HepG2 (cell line): Measurements from ENCODE around the gene BRAF. TPM values are rescaled to one million over a fixed set of nuclear protein-coding genes. Genes with fewer than 3 reads are reported as not detected.

Experiments
- FOXJ3 ChIP-seq: sonication (generic); formaldehyde crosslinking; IDR thresholded peaks from 2 replicates; pipeline ENCODE4 v1.4.0; 2020; ENCODE audit warnings: missing genetic modification reagents, mild to moderate bottlenecking, borderline replicate concordance
- FOXP1 ChIP-seq, 2 experiments: fragments of 450-650 bp in 1 of 2; IDR thresholded peaks; 2 replicates each; pipeline ENCODE4 v1.6.1; 2017 to 2018; ENCODE audit warnings: antibody characterized with exemption in 1 of 2
- GLI4 ChIP-seq: sonication (generic); formaldehyde crosslinking; IDR thresholded peaks from 2 replicates; pipeline ENCODE4 v1.5.1; 2020; ENCODE audit warnings: missing genetic modification reagents, mild to moderate bottlenecking, moderate library complexity, borderline replicate concordance
- HNF4A ChIP-seq: sonication (generic); formaldehyde crosslinking; IDR thresholded peaks from 2 replicates; pipeline ENCODE4 v1.4.0; 2020; ENCODE audit warnings: missing genetic modification reagents
- HNRNPK ChIP-seq: fragments of 200-400 bp; formaldehyde crosslinking; IDR thresholded peaks from 2 replicates; pipeline ENCODE4 v1.6.1; 2018; ENCODE audit warnings: low read length, low read depth, moderate library complexity, mild to moderate bottlenecking; ENCODE audit not compliant: poor library complexity, severe bottlenecking
- HOXA9 ChIP-seq: sonication (generic); formaldehyde crosslinking; IDR thresholded peaks from 2 replicates; pipeline ENCODE4 v1.8.1; 2022; ENCODE audit warnings: missing genetic modification reagents, mild to moderate bottlenecking, moderate library complexity, borderline replicate concordance
- KDM4B ChIP-seq: sonication (generic); formaldehyde crosslinking; IDR thresholded peaks from 2 replicates; pipeline ENCODE4 v1.4.0; 2020; ENCODE audit warnings: missing genetic modification reagents
- MXD4 ChIP-seq: IDR thresholded peaks from 2 replicates; pipeline ENCODE4 v1.6.1; 2016; ENCODE audit warnings: mild to moderate bottlenecking, missing biosample characterization, missing genetic modification reagents
- NCOA5 ChIP-seq: sonication (generic); formaldehyde crosslinking; IDR thresholded peaks from 2 replicates; pipeline ENCODE4 v1.4.0; 2020; ENCODE audit warnings: missing genetic modification reagents
- NR2C2 ChIP-seq: sonication (generic); formaldehyde crosslinking; IDR thresholded peaks from 2 replicates; pipeline ENCODE4 v1.4.0; 2020; ENCODE audit warnings: missing genetic modification reagents, mild to moderate bottlenecking, moderate library complexity, borderline replicate concordance
- POGZ ChIP-seq: sonication (generic); formaldehyde crosslinking; IDR thresholded peaks from 2 replicates; pipeline ENCODE4 v1.4.0; 2020; ENCODE audit warnings: mild to moderate bottlenecking, missing genetic modification reagents
- RFX5 ChIP-seq: IDR thresholded peaks from 2 replicates; pipeline ENCODE4 v1.6.1; 2011; ENCODE audit warnings: low read depth, low read length, improper control_type of control experiment
- WIZ ChIP-seq: sonication (generic); formaldehyde crosslinking; IDR thresholded peaks from 2 replicates; pipeline ENCODE4 v1.5.1; 2020; ENCODE audit warnings: mild to moderate bottlenecking, missing genetic modification reagents
- YEATS2 ChIP-seq: sonication (generic); formaldehyde crosslinking; IDR thresholded peaks from 2 replicates; pipeline ENCODE4 v1.4.0; 2020; ENCODE audit warnings: missing genetic modification reagents, borderline replicate concordance
- ZBTB20 ChIP-seq: sonication (generic); formaldehyde crosslinking; IDR thresholded peaks from 2 replicates; pipeline ENCODE4 v1.8.1; 2023; ENCODE audit warnings: missing genetic modification reagents, low read depth, mild to moderate bottlenecking, borderline replicate concordance
- ZBTB21 ChIP-seq: sonication (generic); formaldehyde crosslinking; IDR thresholded peaks from 2 replicates; pipeline ENCODE4 v1.4.0; 2020; ENCODE audit warnings: missing genetic modification reagents
- ZIK1 ChIP-seq: sonication (generic); formaldehyde crosslinking; IDR thresholded peaks from 2 replicates; pipeline ENCODE4 v1.5.0; 2020; ENCODE audit warnings: mild to moderate bottlenecking, low read depth, missing genetic modification reagents, borderline replicate concordance
- ZMYM2 ChIP-seq: sonication (generic); formaldehyde crosslinking; IDR thresholded peaks from 2 replicates; pipeline ENCODE4 v1.8.0; 2022; ENCODE audit warnings: mild to moderate bottlenecking, missing genetic modification reagents
- ZNF263 ChIP-seq: sonication (generic); formaldehyde crosslinking; IDR thresholded peaks from 2 replicates; pipeline ENCODE4 v1.4.0; 2020; ENCODE audit warnings: missing genetic modification reagents
- ZNF432 ChIP-seq: sonication (generic); formaldehyde crosslinking; IDR thresholded peaks from 2 replicates; pipeline ENCODE4 v1.5.0; 2020; ENCODE audit warnings: missing genetic modification reagents, mild to moderate bottlenecking, borderline replicate concordance
- ZNF713 ChIP-seq: sonication (generic); formaldehyde crosslinking; IDR thresholded peaks from 2 replicates; pipeline ENCODE4 v1.4.0; 2020; ENCODE audit warnings: mild to moderate bottlenecking, missing genetic modification reagents
- ZSCAN25 ChIP-seq: sonication (generic); formaldehyde crosslinking; IDR thresholded peaks from 2 replicates; pipeline ENCODE4 v1.8.0; 2022; ENCODE audit warnings: mild to moderate bottlenecking, missing genetic modification reagents
- ZSCAN30 ChIP-seq: sonication (generic); formaldehyde crosslinking; IDR thresholded peaks from 2 replicates; pipeline ENCODE4 v1.5.0; 2020; ENCODE audit warnings: mild to moderate bottlenecking, missing genetic modification reagents
- polyA plus RNA-seq, 8 experiments: library from polyadenylated mRNA; depleted of rRNA in 3 of 8; stranded (reverse) in 7 of 8; unstranded in 1 of 8; fragments of >200 nt; fragmentation: Illumina TruSeq in 4 of 8; extraction: Trizol in 4 of 8; gene quantifications; 2 replicates each; pipeline versions ENCODE4 v1.2.1 to v1.2.3, GENCODE V29; 2011 to 2016; ENCODE audit warnings: low read depth in 4 of 8, missing spikeins in 1 of 8, mixed read lengths in 1 of 8; ENCODE audit not compliant: insufficient read depth in 1 of 8
- total RNA-seq, 5 experiments: library from RNA; depleted of rRNA; stranded (reverse); fragments of >200 nt; fragmentation: Illumina TruSeq; extraction: Trizol; gene quantifications; 2 replicates each; pipeline ENCODE4 v1.2.3, GENCODE V29; 2016; ENCODE audit warnings: low read depth in 1 of 5
- TF ChIP-seq, protein P1 (sequence below): sonication (generic); formaldehyde crosslinking; IDR thresholded peaks from 2 replicates; pipeline ENCODE4 v1.4.0; 2020; ENCODE audit warnings: missing genetic modification reagents, borderline replicate concordance
- TF ChIP-seq, protein P2 (sequence below): sonication (generic); formaldehyde crosslinking; IDR thresholded peaks from 2 replicates; pipeline ENCODE4 v1.5.0; 2020; ENCODE audit warnings: mild to moderate bottlenecking, missing genetic modification reagents
- TF ChIP-seq, protein P3 (sequence below): sonication (generic); formaldehyde crosslinking; IDR thresholded peaks from 2 replicates; pipeline ENCODE4 v1.4.0; 2020; ENCODE audit warnings: mild to moderate bottlenecking, missing genetic modification reagents

BRAF gene
- total and polyA plus RNA-seq, 2 of the 13 experiments (the other 11 are each of a cell fraction or from before 2014, with no cell fraction given) = 12.5 to 13.4 TPM

DNA sequence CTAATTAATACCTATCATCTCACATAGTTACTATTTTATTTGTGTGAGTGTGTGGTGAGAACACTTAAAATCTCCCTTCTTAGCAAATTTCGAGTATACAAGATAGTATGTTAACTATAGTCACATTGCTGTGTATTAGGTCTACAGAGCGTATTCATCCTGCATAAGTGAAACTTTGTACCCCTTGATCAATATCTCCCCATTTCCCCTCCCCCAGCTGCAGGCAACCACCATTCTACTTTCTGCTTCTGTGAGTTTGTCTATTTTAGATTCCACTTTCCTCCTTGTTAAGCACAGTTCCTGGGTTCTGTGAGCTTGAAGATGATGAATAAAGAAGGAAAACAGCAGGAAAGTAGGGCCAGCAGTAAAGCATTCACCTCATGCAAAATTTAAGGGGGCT lies 47.6 kb upstream of the BRAF start (continued):
- TF ChIP-seq HNF4A (CRISPR knock-in tag) = peak; percentile 81
- TF ChIP-seq WIZ (CRISPR knock-in tag) = peak; percentile 50; the same call in 1 of the 2 replicates
- no peak for TF ChIP-seq NCOA5
- TF ChIP-seq, protein P1, sequence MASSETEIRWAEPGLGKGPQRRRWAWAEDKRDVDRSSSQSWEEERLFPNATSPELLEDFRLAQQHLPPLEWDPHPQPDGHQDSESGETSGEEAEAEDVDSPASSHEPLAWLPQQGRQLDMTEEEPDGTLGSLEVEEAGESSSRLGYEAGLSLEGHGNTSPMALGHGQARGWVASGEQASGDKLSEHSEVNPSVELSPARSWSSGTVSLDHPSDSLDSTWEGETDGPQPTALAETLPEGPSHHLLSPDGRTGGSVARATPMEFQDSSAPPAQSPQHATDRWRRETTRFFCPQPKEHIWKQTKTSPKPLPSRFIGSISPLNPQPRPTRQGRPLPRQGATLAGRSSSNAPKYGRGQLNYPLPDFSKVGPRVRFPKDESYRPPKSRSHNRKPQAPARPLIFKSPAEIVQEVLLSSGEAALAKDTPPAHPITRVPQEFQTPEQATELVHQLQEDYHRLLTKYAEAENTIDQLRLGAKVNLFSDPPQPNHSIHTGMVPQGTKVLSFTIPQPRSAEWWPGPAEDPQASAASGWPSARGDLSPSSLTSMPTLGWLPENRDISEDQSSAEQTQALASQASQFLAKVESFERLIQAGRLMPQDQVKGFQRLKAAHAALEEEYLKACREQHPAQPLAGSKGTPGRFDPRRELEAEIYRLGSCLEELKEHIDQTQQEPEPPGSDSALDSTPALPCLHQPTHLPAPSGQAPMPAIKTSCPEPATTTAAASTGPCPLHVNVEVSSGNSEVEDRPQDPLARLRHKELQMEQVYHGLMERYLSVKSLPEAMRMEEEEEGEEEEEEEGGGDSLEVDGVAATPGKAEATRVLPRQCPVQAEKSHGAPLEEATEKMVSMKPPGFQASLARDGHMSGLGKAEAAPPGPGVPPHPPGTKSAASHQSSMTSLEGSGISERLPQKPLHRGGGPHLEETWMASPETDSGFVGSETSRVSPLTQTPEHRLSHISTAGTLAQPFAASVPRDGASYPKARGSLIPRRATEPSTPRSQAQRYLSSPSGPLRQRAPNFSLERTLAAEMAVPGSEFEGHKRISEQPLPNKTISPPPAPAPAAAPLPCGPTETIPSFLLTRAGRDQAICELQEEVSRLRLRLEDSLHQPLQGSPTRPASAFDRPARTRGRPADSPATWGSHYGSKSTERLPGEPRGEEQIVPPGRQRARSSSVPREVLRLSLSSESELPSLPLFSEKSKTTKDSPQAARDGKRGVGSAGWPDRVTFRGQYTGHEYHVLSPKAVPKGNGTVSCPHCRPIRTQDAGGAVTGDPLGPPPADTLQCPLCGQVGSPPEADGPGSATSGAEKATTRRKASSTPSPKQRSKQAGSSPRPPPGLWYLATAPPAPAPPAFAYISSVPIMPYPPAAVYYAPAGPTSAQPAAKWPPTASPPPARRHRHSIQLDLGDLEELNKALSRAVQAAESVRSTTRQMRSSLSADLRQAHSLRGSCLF (CRISPR knock-in tag) = no peak
- TF ChIP-seq, protein P2, sequence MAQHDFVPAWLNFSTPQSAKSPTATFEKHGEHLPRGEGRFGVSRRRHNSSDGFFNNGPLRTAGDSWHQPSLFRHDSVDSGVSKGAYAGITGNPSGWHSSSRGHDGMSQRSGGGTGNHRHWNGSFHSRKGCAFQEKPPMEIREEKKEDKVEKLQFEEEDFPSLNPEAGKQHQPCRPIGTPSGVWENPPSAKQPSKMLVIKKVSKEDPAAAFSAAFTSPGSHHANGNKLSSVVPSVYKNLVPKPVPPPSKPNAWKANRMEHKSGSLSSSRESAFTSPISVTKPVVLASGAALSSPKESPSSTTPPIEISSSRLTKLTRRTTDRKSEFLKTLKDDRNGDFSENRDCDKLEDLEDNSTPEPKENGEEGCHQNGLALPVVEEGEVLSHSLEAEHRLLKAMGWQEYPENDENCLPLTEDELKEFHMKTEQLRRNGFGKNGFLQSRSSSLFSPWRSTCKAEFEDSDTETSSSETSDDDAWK = no peak
- no peak for TF ChIP-seq HNRNPK
- no peak for TF ChIP-seq NR2C2 (CRISPR knock-in tag)
- TF ChIP-seq RFX5 = no peak
- no peak for TF ChIP-seq ZNF713 (CRISPR knock-in tag)
- no peak for TF ChIP-seq YEATS2 (CRISPR knock-in tag)
- TF ChIP-seq KDM4B (CRISPR knock-in tag) = no peak
- TF ChIP-seq ZNF263 (CRISPR knock-in tag) = no peak
- TF ChIP-seq ZBTB20 = peak; percentile 6; the same call in 1 of the 2 replicates
- TF ChIP-seq, protein P3, sequence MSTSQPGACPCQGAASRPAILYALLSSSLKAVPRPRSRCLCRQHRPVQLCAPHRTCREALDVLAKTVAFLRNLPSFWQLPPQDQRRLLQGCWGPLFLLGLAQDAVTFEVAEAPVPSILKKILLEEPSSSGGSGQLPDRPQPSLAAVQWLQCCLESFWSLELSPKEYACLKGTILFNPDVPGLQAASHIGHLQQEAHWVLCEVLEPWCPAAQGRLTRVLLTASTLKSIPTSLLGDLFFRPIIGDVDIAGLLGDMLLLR (CRISPR knock-in tag) = no peak
- TF ChIP-seq MXD4 (CRISPR knock-in tag) = no peak
- no peak for TF ChIP-seq FOXP1 (IDR thresholded peaks at IDR 0.05)
- peak; percentile 33; the same call in 1 of the 2 replicates for TF ChIP-seq FOXP1 (CRISPR knock-in tag; IDR thresholded peaks at IDR 0.05)
- TF ChIP-seq ZMYM2 = 0 out of 2 replicates have a peak, but pooled peaks have one; percentile 43
- TF ChIP-seq HOXA9 (CRISPR knock-in tag) = no peak
- TF ChIP-seq ZBTB21 (CRISPR knock-in tag) = no peak
- 0 out of 2 replicates have a peak, but pooled peaks have one; percentile 51 for TF ChIP-seq ZSCAN30 (CRISPR knock-in tag)
- no peak for TF ChIP-seq ZSCAN25 (CRISPR knock-in tag)
- no peak for TF ChIP-seq ZNF432 (CRISPR knock-in tag)
- TF ChIP-seq ZIK1 (CRISPR knock-in tag) = no peak
- TF ChIP-seq FOXJ3 = no peak
- no peak for TF ChIP-seq POGZ
- TF ChIP-seq GLI4 (CRISPR knock-in tag) = no peak
